HCT116 (cell line): ENCODE data around the gene EIF2S3.
"Not testable (repeated sequence)": the region's sequence is repeated elsewhere in the genome, so short reads cannot be mapped to it uniquely, and the experiment has no call there.

Experiments
- CEBPB ChIP-seq: IDR thresholded peaks from 2 replicates; pipeline ENCODE4 v1.6.1; 2012; ENCODE audit warnings: low read depth
- CTCF ChIP-seq, 3 experiments: fragments of 200-600 bp in 1 of 3; sonication (generic) in 1 of 3; IDR thresholded peaks in 2 of 3; conservative IDR thresholded peaks in 1 of 3; 2 replicates each; pipeline ENCODE4 v1.5.1; 2012 to 2017; ENCODE audit warnings: low read depth in 2 of 3, low read length in 2 of 3, antibody characterized with exemption in 1 of 3, borderline replicate concordance in 1 of 3, control low read depth in 1 of 3, mild to moderate bottlenecking in 1 of 3, mixed read lengths in 1 of 3, mixed run types in 1 of 3, moderate library complexity in 1 of 3; ENCODE audit not compliant: insufficient read depth in 1 of 3
- MAX ChIP-seq: IDR thresholded peaks from 2 replicates; pipeline ENCODE4 v1.6.1; 2012
- POLR2A ChIP-seq: IDR thresholded peaks from 2 replicates; pipeline ENCODE4 v1.7.0; 2011; ENCODE audit warnings: borderline replicate concordance; ENCODE audit not compliant: insufficient read depth, insufficient read length; ENCODE audit errors: extremely low read depth
- POLR2AphosphoS5 ChIP-seq: IDR thresholded peaks from 2 replicates; pipeline ENCODE4 v1.6.1; 2011; ENCODE audit warnings: mild to moderate bottlenecking, low read depth, low read length, moderate library complexity
- REST ChIP-seq: IDR thresholded peaks from 2 replicates; pipeline ENCODE4 v1.6.1; 2012; ENCODE audit warnings: low read depth
- SIN3A ChIP-seq: IDR thresholded peaks from 2 replicates; pipeline ENCODE4 v1.6.1; 2012; ENCODE audit warnings: low read depth
- SP1 ChIP-seq: IDR thresholded peaks from 2 replicates; pipeline ENCODE4 v1.6.1; 2012; ENCODE audit warnings: low read depth
- SRF ChIP-seq: IDR thresholded peaks from 2 replicates; pipeline ENCODE4 v1.6.1; 2012; ENCODE audit warnings: low read depth
- YY1 ChIP-seq: IDR thresholded peaks from 2 replicates; pipeline ENCODE4 v1.6.1; 2011; ENCODE audit warnings: low read length, low read depth, moderate library complexity, mild to moderate bottlenecking; ENCODE audit not compliant: insufficient replicate concordance; ENCODE audit errors: extremely low read depth

- TF ChIP-seq REST; YY1; CTCF (IDR thresholded peaks at IDR 0.05 in 2 of 3, conservative IDR thresholded peaks at IDR 0.05 in 1 of 3; ENCODE audit: borderline replicate concordance in 1 of 3, insufficient read depth in 1 of 3, low read depth in 2 of 3, low read length in 2 of 3); SIN3A; SRF; POLR2A; SP1; MAX; POLR2AphosphoS5; CEBPB: not testable (repeated sequence)
Observed at GRCh38 chrX:24050522-24051318, 4.0 kb upstream of the EIF2S3 start.
